H9 (cell line): ENCODE results near the gene SLIT2. TPM values are rescaled to one million over a fixed set of nuclear protein-coding genes. Genes with fewer than 3 reads are reported as not detected.

Experiments
- DNase-seq: peaks from one replicate; pipeline ENCODE4 v3.0.0-alpha.2; 2017
- H2AFZ ChIP-seq: one replicate; pipeline ENCODE4 v1.6.1; 2013; ENCODE audit warnings: mild to moderate bottlenecking, low read length, control low read depth, moderate library complexity
- H2AK5ac ChIP-seq: 2 replicates; pipeline ENCODE4 v1.6.1; 2013; ENCODE audit warnings: low read length, control low read depth, mixed read lengths; ENCODE audit not compliant: insufficient read length
- H2BK120ac ChIP-seq: one replicate; pipeline ENCODE4 v1.6.1; 2013; ENCODE audit warnings: low read depth, mild to moderate bottlenecking, low read length, control low read depth, inconsistent platforms; ENCODE audit not compliant: poor library complexity, severe bottlenecking
- H2BK12ac ChIP-seq: 2 replicates; pipeline ENCODE4 v1.6.1; 2013; ENCODE audit warnings: low read length, control low read depth, mixed read lengths, low read depth; ENCODE audit not compliant: insufficient read length
- H2BK15ac ChIP-seq: 2 replicates; pipeline ENCODE4 v1.6.1; 2013; ENCODE audit warnings: low read depth, low read length, control low read depth
- H2BK20ac ChIP-seq: one replicate; pipeline ENCODE4 v1.6.1; 2013; ENCODE audit warnings: low read depth, mild to moderate bottlenecking, low read length, control low read depth, inconsistent platforms; ENCODE audit not compliant: poor library complexity, severe bottlenecking
- H2BK5ac ChIP-seq: 2 replicates; pipeline ENCODE4 v1.6.1; 2013; ENCODE audit warnings: low read length, control low read depth, mixed read lengths; ENCODE audit not compliant: insufficient read length
- H3K14ac ChIP-seq: 2 replicates; pipeline ENCODE4 v1.6.1; 2013; ENCODE audit warnings: low read length, control low read depth; ENCODE audit not compliant: insufficient read depth
- H3K18ac ChIP-seq: 2 replicates; pipeline ENCODE4 v1.6.1; 2013; ENCODE audit warnings: low read depth, mild to moderate bottlenecking, mixed read lengths, low read length, control low read depth; ENCODE audit not compliant: insufficient read length
- H3K23ac ChIP-seq: 2 replicates; pipeline ENCODE4 v1.6.1; 2013; ENCODE audit warnings: low read length, control low read depth, mixed read lengths, low read depth; ENCODE audit not compliant: insufficient read length
- H3K23me2 ChIP-seq: 2 replicates; pipeline ENCODE4 v1.6.1; 2013; ENCODE audit warnings: low read depth, mild to moderate bottlenecking, mixed read lengths, low read length, control low read depth; ENCODE audit not compliant: insufficient read length, poor library complexity, severe bottlenecking
- H3K27ac ChIP-seq: 2 replicates; pipeline ENCODE4 v1.5.1; 2013; ENCODE audit warnings: low read length, control low read depth, mixed read lengths, low read depth; ENCODE audit not compliant: insufficient read length
- H3K27me3 ChIP-seq: 2 replicates; pipeline ENCODE4 v1.6.1; 2013; ENCODE audit warnings: low read length, control low read depth, inconsistent platforms; ENCODE audit not compliant: insufficient read depth
- H3K4ac ChIP-seq: 2 replicates; pipeline ENCODE4 v1.6.1; 2013; ENCODE audit warnings: low read depth, mild to moderate bottlenecking, control low read depth, inconsistent platforms, low read length, moderate library complexity
- H3K4me1 ChIP-seq: 2 replicates; pipeline ENCODE4 v1.6.1; 2013; ENCODE audit warnings: low read length, control low read depth, inconsistent platforms; ENCODE audit not compliant: insufficient read depth
- H3K4me2 ChIP-seq: 2 replicates; pipeline ENCODE4 v1.6.1; 2013; ENCODE audit warnings: low read length, control low read depth, mixed read lengths; ENCODE audit not compliant: insufficient read length, insufficient read depth
- H3K56ac ChIP-seq: 2 replicates; pipeline ENCODE4 v1.6.1; 2013; ENCODE audit warnings: low read depth, mild to moderate bottlenecking, mixed read lengths, low read length, control low read depth; ENCODE audit not compliant: insufficient read length
- H3K79me1 ChIP-seq: 2 replicates; pipeline ENCODE4 v1.6.1; 2013; ENCODE audit warnings: low read depth, mild to moderate bottlenecking, moderate library complexity, low read length, control low read depth, inconsistent platforms; ENCODE audit not compliant: insufficient read depth, poor library complexity, severe bottlenecking
- H3K79me2 ChIP-seq: 2 replicates; pipeline ENCODE4 v1.6.1; 2013; ENCODE audit warnings: low read length, control low read depth, inconsistent platforms; ENCODE audit not compliant: insufficient read depth
- H3K9ac ChIP-seq: 2 replicates; pipeline ENCODE4 v1.6.1; 2013; ENCODE audit warnings: low read length, control low read depth, mixed read lengths; ENCODE audit not compliant: insufficient read length; ENCODE audit errors: extremely low read depth
- H3K9me3 ChIP-seq: one replicate; pipeline ENCODE4 v1.6.1; 2013; ENCODE audit warnings: low read depth, low read length, inconsistent platforms; ENCODE audit not compliant: control insufficient read depth
- H3T11ph ChIP-seq: one replicate; pipeline ENCODE4 v1.6.1; 2013; ENCODE audit warnings: mild to moderate bottlenecking, low read length, control low read depth, inconsistent platforms
- H4K20me1 ChIP-seq: one replicate; pipeline ENCODE4 v1.6.1; 2013; ENCODE audit not compliant: control insufficient read depth, insufficient read length, insufficient read depth
- H4K5ac ChIP-seq: 2 replicates; pipeline ENCODE4 v1.6.1; 2013; ENCODE audit warnings: low read depth, mild to moderate bottlenecking, mixed read lengths, low read length, control low read depth; ENCODE audit not compliant: insufficient read length
- H4K8ac ChIP-seq: replicated peaks from 2 replicates; pipeline ENCODE4 v1.6.1; 2013; ENCODE audit warnings: low read length, control low read depth, mixed read lengths, low read depth; ENCODE audit not compliant: insufficient read length
- H4K91ac ChIP-seq: 2 replicates; pipeline ENCODE4 v1.6.1; 2013; ENCODE audit warnings: low read depth, mild to moderate bottlenecking, moderate library complexity, mixed read lengths, low read length, control low read depth; ENCODE audit not compliant: insufficient read length
- H3K27ac Mint-ChIP-seq, 3 experiments: 2 replicates in 2 of 3; 3 replicates in 1 of 3; pipeline ENCODE4 v1.8.0; 2020 to 2021; ENCODE audit warnings: mixed read lengths in 3 of 3, mild to moderate bottlenecking in 1 of 3, moderate library complexity in 1 of 3
- H3K27me3 Mint-ChIP-seq: 2 replicates; pipeline ENCODE4 v1.8.0; 2021; ENCODE audit warnings: low read depth, mild to moderate bottlenecking, moderate library complexity, mixed read lengths
- H3K36me3 Mint-ChIP-seq, 3 experiments: 2 replicates in 2 of 3; 3 replicates in 1 of 3; pipeline ENCODE4 v1.8.0; 2020 to 2021; ENCODE audit warnings: low read depth in 3 of 3, mixed read lengths in 3 of 3; ENCODE audit not compliant: insufficient read depth in 1 of 3
- H3K4me1 Mint-ChIP-seq, 2 experiments: 2 replicates each; pipeline ENCODE4 v1.8.0; 2020; ENCODE audit warnings: mixed read lengths in 2 of 2
- H3K4me3 Mint-ChIP-seq, 2 experiments: 2 replicates in 1 of 2; 3 replicates in 1 of 2; pipeline ENCODE4 v1.8.0; 2020 to 2021; ENCODE audit warnings: mild to moderate bottlenecking in 2 of 2, mixed read lengths in 2 of 2, moderate library complexity in 1 of 2
- H3K9me3 Mint-ChIP-seq, 2 experiments: 2 replicates in 1 of 2; 3 replicates in 1 of 2; pipeline ENCODE4 v1.8.0; 2020; ENCODE audit warnings: mild to moderate bottlenecking in 2 of 2, mixed read lengths in 2 of 2, moderate library complexity in 1 of 2
- CTCF ChIP-seq: fragments of 200-600 bp; sonication (generic); conservative IDR thresholded peaks from 3 replicates; pipeline ENCODE4 v1.8.0; 2021; ENCODE audit warnings: antibody characterized with exemption, mild to moderate bottlenecking
- WGBS: extraction: QIAGEN DNeasy Blood & Tissue Kit; methylation state at CpG from one replicate; pipeline ENCODE4 v1.1.7; 2013; ENCODE audit warnings: missing lambda C conversion rate, low lambda C conversion rate, mixed read lengths; ENCODE audit not compliant: insufficient read length; ENCODE audit errors: extremely low coverage; 5-methylcytosine and 5-hydroxymethylcytosine counted together
- total RNA-seq: library from RNA; stranded (reverse); gene quantifications from 2 replicates; pipeline ENCODE4 v1.2.1, GENCODE V29; 2021

Gene SLIT2
- total RNA-seq, 1 experiment from 2014 or later, result 1.3 TPM

DNA sequence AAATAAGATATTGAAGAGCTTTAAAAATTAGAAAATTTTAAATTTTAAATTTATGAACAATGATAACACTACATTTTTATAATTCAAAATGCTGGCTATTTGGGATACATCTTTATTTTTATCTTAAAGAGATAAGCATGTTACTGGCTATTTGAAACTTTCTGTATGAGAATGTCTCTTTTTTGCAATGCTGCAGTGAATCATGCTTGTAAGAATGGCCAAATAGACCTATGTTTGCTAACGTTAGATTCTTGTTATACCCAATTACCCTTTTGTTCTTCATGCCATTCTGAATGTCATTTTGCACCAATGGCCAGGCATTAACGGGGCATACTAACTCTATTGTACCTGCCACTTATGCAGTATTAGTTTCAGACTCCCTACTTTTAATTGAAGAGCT, 49.5 kb downstream of the SLIT2 start:
- Histone ChIP-seq H2BK120ac (no peak overlapping the region), H2AFZ (no peak overlapping the region), H3K18ac (no peak overlapping the region), H2BK5ac (no peak overlapping the region), H3K4me2 (no peak overlapping the region), H2BK20ac (no peak overlapping the region), H4K5ac (no peak overlapping the region), H4K8ac (no peak overlapping the region), H3K79me2 (no peaks in the 10 kb centered on the region), H3K9ac (no peak overlapping the region), H2AK5ac (no peak overlapping the region), H3K4me1 (no peaks in the 10 kb centered on the region), H3K56ac (no peak overlapping the region), H4K91ac (no peak overlapping the region), H2BK15ac (no peak overlapping the region), H3K27ac (no peak overlapping the region), H4K20me1 (no peaks in the 10 kb centered on the region), H3K9me3 (no peaks in the 10 kb centered on the region), H3K14ac (no peak overlapping the region), H3K79me1 (no peaks in the 10 kb centered on the region), H3K4ac (no peak overlapping the region), H3K23me2 (no peaks in the 10 kb centered on the region), H3T11ph (no peak overlapping the region), H2BK12ac (no peak overlapping the region), H3K23ac (no peak overlapping the region), H3K27me3 (no peaks in the 10 kb centered on the region)
- Mint-ChIP-seq H3K4me1 (peaks cover 0 to 2% of the 10 kb centered on the region in 2 experiments; a peak in 1 of 4 replicates), H3K27ac (no peak overlapping the region), H3K27me3 (no peaks in the 10 kb centered on the region), H3K9me3 (no peaks in the 10 kb centered on the region), H3K4me3 (no peak overlapping the region), H3K36me3 (no peaks in the 10 kb centered on the region)
- DNase-seq, result no peak
- no CpG with 5 or more reads among the region's 2 CpGs for WGBS
- TF ChIP-seq CTCF, result no peak
